Measurements from ENCODE around the gene DCC. TPM values are rescaled to one million over a fixed set of nuclear protein-coding genes. Genes with fewer than 3 reads are reported as not detected.

The DCC gene
- total and polyA plus RNA-seq, 2 donors (not counting 1 experiment from before 2014, with no cell fraction given) = not detected

- Mint-ChIP-seq H3K9me3 (ENCODE audit: insufficient read depth) (no peaks in the 10 kb centered on the region), H3K4me3 (no peak overlapping the region), H3K27me3 (no peaks in the 10 kb centered on the region), H3K4me1 (no peaks in the 10 kb centered on the region), H3K27ac (no peak overlapping the region)
- H3K36me3 ChIP-seq (replicated peaks in 1 of 2; ENCODE audit: control extremely low read depth in 1 of 2, control insufficient read depth in 1 of 2, extremely low read depth in 1 of 2, insufficient read depth in 2 of 2, low read length in 1 of 2) = no peaks in the 10 kb centered on the region
- no peaks in the 10 kb centered on the region for H3K79me2 ChIP-seq (ENCODE audit: control insufficient read depth, insufficient read depth, low read length)
- no peaks in the 10 kb centered on the region for H4K20me1 ChIP-seq (ENCODE audit: control insufficient read depth, insufficient read depth, low read length, poor library complexity, severe bottlenecking)
- intact Hi-C loops (cut with micrococcal nuclease) = no loop called here
- ChIA-PET CTCF (no interaction called here), POLR2A (no interaction called here)
- ATAC-seq (ENCODE audit: low read depth) (no peak), DNase-seq (no peak)
- H3K4me2 ChIP-seq (replicated peaks; ENCODE audit: low read depth, low read length, poor library complexity, severe bottlenecking) = no peak overlapping the region
- no peak overlapping the region for H3K9ac ChIP-seq (ENCODE audit: low read length)
- no CpG with 5 or more reads among the region's 1 CpG for WGBS (ENCODE audit: insufficient coverage)
- no peaks in the 10 kb centered on the region for H3K9me3 ChIP-seq (ENCODE audit: control extremely low read depth in 1 of 3, control insufficient read depth in 2 of 3, insufficient read depth in 1 of 3, low read length in 2 of 3)
- H3K4me3 ChIP-seq (ENCODE audit: control extremely low read depth in 1 of 5, extremely low read depth in 1 of 5, insufficient read depth in 1 of 5, low read depth in 2 of 5, low read length in 4 of 5) = no peak overlapping the region
- H3K27me3 ChIP-seq (replicated peaks in 1 of 4; ENCODE audit: control extremely low read depth in 1 of 4, control insufficient read depth in 3 of 4, insufficient read depth in 4 of 4, low read length in 3 of 4) = no peaks in the 10 kb centered on the region
- no peak overlapping the region for H2AFZ ChIP-seq (ENCODE audit: insufficient read depth, low read depth, low read length, poor library complexity, severe bottlenecking)
- H3K27ac ChIP-seq (ENCODE audit: low read length in 2 of 2) = no peak overlapping the region
- no peaks in the 10 kb centered on the region for H3K4me1 ChIP-seq (ENCODE audit: control insufficient read depth in 2 of 2, insufficient read depth in 2 of 2, low read length in 2 of 2)
- TF ChIP-seq CTCF (IDR thresholded peaks at IDR 0.05) (no peak), EZH2 (IDR thresholded peaks at IDR 0.05; ENCODE audit: borderline replicate concordance, insufficient read depth, low read depth, low read length, poor library complexity, severe bottlenecking) (no peak)
These were observed 14.0 kb upstream of the DCC start for GRCh38 chr18:52325997-52326396.

DNA sequence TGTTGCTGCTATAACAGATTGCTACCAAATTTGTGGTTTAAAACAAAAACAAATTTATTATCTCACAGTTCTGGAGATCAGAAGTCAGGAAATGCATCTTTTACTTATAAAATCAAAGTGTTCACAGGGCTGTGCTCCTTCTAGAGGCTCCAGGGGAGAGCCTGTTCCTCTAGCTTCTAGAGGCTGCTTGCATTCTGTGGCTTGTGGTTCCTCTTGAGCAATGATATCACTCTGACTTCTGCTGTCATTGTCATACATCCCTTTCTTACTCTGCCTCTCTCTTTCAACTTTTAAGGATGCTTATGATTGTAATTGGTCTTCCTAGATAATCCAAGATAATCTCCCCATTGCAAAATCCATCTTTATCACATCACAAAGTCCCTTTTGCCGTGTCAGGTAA is 6.1 kb upstream of the DCC start:
- H3K36me3 ChIP-seq (replicated peaks in 1 of 2; ENCODE audit: control extremely low read depth in 1 of 2, control insufficient read depth in 1 of 2, extremely low read depth in 1 of 2, insufficient read depth in 2 of 2, low read length in 1 of 2) = no peaks in the 10 kb centered on the region
- no peak overlapping the region for H2AFZ ChIP-seq (ENCODE audit: insufficient read depth, low read depth, low read length, poor library complexity, severe bottlenecking)
- H3K4me3 ChIP-seq (ENCODE audit: control extremely low read depth in 1 of 5, extremely low read depth in 1 of 5, insufficient read depth in 1 of 5, low read depth in 2 of 5, low read length in 4 of 5) = no peak overlapping the region
- H3K4me1 ChIP-seq (ENCODE audit: control insufficient read depth in 2 of 2, insufficient read depth in 2 of 2, low read length in 2 of 2) = no peaks in the 10 kb centered on the region
- no peak overlapping the region for H3K9ac ChIP-seq (ENCODE audit: low read length)
- ChIA-PET CTCF (no interaction called here), POLR2A (no interaction called here)
- intact Hi-C loops (cut with micrococcal nuclease) = no loop called here
- Mint-ChIP-seq H3K27ac (no peak overlapping the region), H3K27me3 (peaks cover 15% of the 10 kb centered on the region), H3K4me1 (no peaks in the 10 kb centered on the region), H3K9me3 (ENCODE audit: insufficient read depth) (no peaks in the 10 kb centered on the region), H3K4me3 (no peak overlapping the region)
- H3K27me3 ChIP-seq (replicated peaks in 1 of 4; ENCODE audit: control extremely low read depth in 1 of 4, control insufficient read depth in 3 of 4, insufficient read depth in 4 of 4, low read length in 3 of 4) = no peaks in the 10 kb centered on the region
- no peak for TF ChIP-seq CTCF (IDR thresholded peaks at IDR 0.05)
- no peak for ATAC-seq (ENCODE audit: low read depth)
- no peaks in the 10 kb centered on the region for H4K20me1 ChIP-seq (ENCODE audit: control insufficient read depth, insufficient read depth, low read length, poor library complexity, severe bottlenecking)
- H3K79me2 ChIP-seq (ENCODE audit: control insufficient read depth, insufficient read depth, low read length) = no peaks in the 10 kb centered on the region
- no peak for DNase-seq
- H3K9me3 ChIP-seq (ENCODE audit: control extremely low read depth in 1 of 3, control insufficient read depth in 2 of 3, insufficient read depth in 1 of 3, low read length in 2 of 3) = no peaks in the 10 kb centered on the region
- no peak overlapping the region for H3K27ac ChIP-seq (ENCODE audit: low read length in 2 of 2)
- WGBS (ENCODE audit: insufficient coverage) = no CpG with 5 or more reads among the region's 1 CpG
- H3K4me2 ChIP-seq (replicated peaks; ENCODE audit: low read depth, low read length, poor library complexity, severe bottlenecking) = no peak overlapping the region

Measured in B cell (primary cell).